HL-60 (cell line): Measurements from ENCODE around the gene DPH1.

Experiments
- CTCF ChIP-seq: IDR thresholded peaks from one replicate; pipeline ENCODE4 v1.5.1; 2011; ENCODE audit warnings: low read length, control low read depth, inconsistent platforms; ENCODE audit not compliant: insufficient read depth
- POLR2AphosphoS5 ChIP-seq: IDR thresholded peaks from 2 replicates; pipeline ENCODE4 v1.6.1; 2012; ENCODE audit warnings: low read depth

GRCh38 chr17:2018716-2019510 is 11.0 kb upstream of the DPH1 start:
- TF ChIP-seq CTCF (no peak), POLR2AphosphoS5 (no peak)
